NCI-H345 (cell line): ENCODE measurements around the gene DYSF.

ENCODE experiments used
- DNase-seq: peaks from one replicate; lab custom pipeline; 2025; lab: John Stamatoyannopoulos, UW

Gene DYSF

GRCh38 chr2:71691747-71692441, 238.5 kb downstream of the DYSF start:
- no peak for DNase-seq

- no peak for DNase-seq
Measured at GRCh38 chr2:71692621-71693277, 239.4 kb downstream of the DYSF start.

GRCh38 chr2:71693286-71694270, 240.2 kb downstream of the DYSF start:
- no peak for DNase-seq

- no peak for DNase-seq
Measured at GRCh38 chr2:71694501-71695234, 241.3 kb downstream of the DYSF start.

GRCh38 chr2:71695235-71696120, 242.1 kb downstream of the DYSF start:
- DNase-seq: no peak

- no peak for DNase-seq
Measured at GRCh38 chr2:71696381-71696780, 243.0 kb downstream of the DYSF start.

- no peak for DNase-seq
Measured at GRCh38 chr2:71697106-71698004, 244.0 kb downstream of the DYSF start.

GRCh38 chr2:71699428-71699827, 246.1 kb downstream of the DYSF start:
- DNase-seq: no peak

- DNase-seq: peak; percentile 37
Measured at GRCh38 chr2:71700041-71700657, 246.8 kb downstream of the DYSF start.

GRCh38 chr2:71700658-71701397, 247.5 kb downstream of the DYSF start:
- DNase-seq: no peak

GRCh38 chr2:71702071-71702970, 249.0 kb downstream of the DYSF start:
- DNase-seq: no peak

- DNase-seq: no peak
Measured at GRCh38 chr2:71702971-71703898, 249.9 kb downstream of the DYSF start.

GRCh38 chr2:71704131-71704561, 250.8 kb downstream of the DYSF start:
- no peak for DNase-seq

- DNase-seq: no peak
Measured at GRCh38 chr2:71704688-71705087, 251.3 kb downstream of the DYSF start.

GRCh38 chr2:71705171-71705960, 252.0 kb downstream of the DYSF start:
- no peak for DNase-seq

- DNase-seq: no peak
Measured at GRCh38 chr2:71706121-71706520, 252.8 kb downstream of the DYSF start.
